HS-5 (cell line): ENCODE data around the gene IFT20.

ENCODE experiments used
- DNase-seq: peaks from one replicate; pipeline ENCODE4 v3.0.0-alpha.2; 2012; ENCODE audit warnings: low read depth

IFT20 gene

GRCh38 chr17:28335959-28336871 is 943 bp upstream of the IFT20 start:
- DNase-seq, result peak; percentile 63

- DNase-seq, result no peak
Measured at GRCh38 chr17:28334666-28335200, 539 bp downstream of the IFT20 start.

- DNase-seq, result no peak
Measured at GRCh38 chr17:28334171-28334570, 1.1 kb downstream of the IFT20 start.

- no peak for DNase-seq
Measured at GRCh38 chr17:28333083-28333746, 2.1 kb downstream of the IFT20 start.

- DNase-seq, result no peak
Measured at GRCh38 chr17:28331891-28332420, 3.3 kb downstream of the IFT20 start.

- no peak for DNase-seq
Measured at GRCh38 chr17:28330671-28331070, 4.6 kb downstream of the IFT20 start.

- no peak for DNase-seq
Measured at GRCh38 chr17:28328325-28328724, 6.9 kb downstream of the IFT20 start.

GRCh38 chr17:28327709-28328108 is 7.6 kb downstream of the IFT20 start:
- DNase-seq, result no peak

GRCh38 chr17:28327031-28327607 is 8.2 kb downstream of the IFT20 start:
- DNase-seq, result no peak

GRCh38 chr17:28326114-28326513 is 9.2 kb downstream of the IFT20 start:
- no peak for DNase-seq

- no peak for DNase-seq
Measured at GRCh38 chr17:28325211-28325610, 10.1 kb downstream of the IFT20 start.

- DNase-seq, result no peak
Measured at GRCh38 chr17:28324781-28325180, 10.5 kb downstream of the IFT20 start.

- no peak for DNase-seq
Measured at GRCh38 chr17:28324267-28324745, 11.0 kb downstream of the IFT20 start.

GRCh38 chr17:28320215-28321061 is 14.8 kb downstream of the IFT20 start:
- DNase-seq, result no peak

- no peak for DNase-seq
Measured at GRCh38 chr17:28319598-28319935, 15.7 kb downstream of the IFT20 start.

GRCh38 chr17:28318759-28319597 is 16.3 kb downstream of the IFT20 start, which contains the start of gene TMEM97:
TMEM97 (plus strand) TSS chr17:28319200; CDS start chr17:28319240, 40 bp downstream.
- DNase-seq, result peak; percentile 87

- no peak for DNase-seq
Measured at GRCh38 chr17:28317966-28318758, 17.1 kb downstream of the IFT20 start.

- DNase-seq, result no peak
Measured at GRCh38 chr17:28317099-28317965, 17.9 kb downstream of the IFT20 start.
